ENCODE data around the gene MLLT6.

The MLLT6 gene

GRCh38 chr17:38766341-38766740 is 61.3 kb downstream of the MLLT6 start:
- no peak for DNase-seq (ENCODE audit: low spot score)

- DNase-seq (ENCODE audit: low spot score), result no peak
Observed at GRCh38 chr17:38768417-38768816, 63.3 kb downstream of the MLLT6 start.

- DNase-seq (ENCODE audit: low spot score), result no peak
Observed at GRCh38 chr17:38773258-38773657, 68.2 kb downstream of the MLLT6 start.

- DNase-seq (ENCODE audit: low spot score), result no peak
Observed at GRCh38 chr17:38777641-38778250, 72.7 kb downstream of the MLLT6 start.
